BE2C (cell line): ENCODE results near the gene FN1.
A peak's percentile ranks its signal among the peaks of the same experiment; 100 is the strongest.
"Not testable (repeated sequence)": the region's sequence is repeated elsewhere in the genome, so short reads cannot be mapped to it uniquely, and the experiment has no call there.

ENCODE experiments used
- DNase-seq: peaks from one replicate; pipeline ENCODE4 v3.0.0-alpha.2; 2020
- H3K27me3 ChIP-seq: fragments of 250-450 bp; sonication (Bioruptor Pico); 2 replicates; pipeline ENCODE4 v1.5.1; 2020; ENCODE audit warnings: mild to moderate bottlenecking
- H3K36me3 ChIP-seq: fragments of 250-450 bp; sonication (Bioruptor Pico); 2 replicates; pipeline ENCODE4 v1.5.1; 2020; ENCODE audit warnings: mild to moderate bottlenecking
- H3K4me1 ChIP-seq: fragments of 250-450 bp; sonication (Bioruptor Pico); 2 replicates; pipeline ENCODE4 v1.5.1; 2020
- H3K4me3 ChIP-seq: 2 replicates; pipeline ENCODE4 v1.5.1; 2011; ENCODE audit warnings: low read depth, low read length
- H3K9me3 ChIP-seq: fragments of 250-450 bp; sonication (Bioruptor Pico); 2 replicates; pipeline ENCODE4 v1.5.1; 2020
- CTCF ChIP-seq: IDR thresholded peaks from 2 replicates; pipeline ENCODE4 v1.5.1; 2012; ENCODE audit warnings: mild to moderate bottlenecking, low read depth, low read length

FN1 gene

DNA sequence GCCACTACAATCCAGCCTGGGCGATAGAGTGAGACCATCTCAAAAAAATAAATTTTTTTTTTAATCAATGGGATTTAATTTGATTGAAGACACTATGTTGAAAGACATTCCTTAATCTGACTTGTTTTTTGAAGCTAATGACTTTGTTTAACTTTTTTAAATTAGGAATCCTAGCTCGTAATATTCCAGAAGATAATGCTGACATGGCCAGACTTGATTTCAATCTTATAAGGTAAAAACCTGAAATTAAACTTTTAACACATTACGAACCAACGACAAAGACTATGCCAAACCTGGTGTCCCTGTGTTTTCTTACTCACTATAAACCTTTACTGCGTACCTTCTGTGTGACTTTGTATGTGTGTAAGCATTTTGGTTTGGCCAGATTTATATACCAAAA is 116.4 kb downstream of the FN1 start:
- Histone ChIP-seq H3K27me3 (no peaks in the 10 kb centered on the region; the same call in 1 of the 2 replicates), H3K9me3 (no peaks in the 10 kb centered on the region), H3K4me3 (no peak overlapping the region), H3K36me3 (peaks cover 77% of the 10 kb centered on the region), H3K4me1 (no peaks in the 10 kb centered on the region)
- no peak for TF ChIP-seq CTCF
- no peak for DNase-seq

DNA sequence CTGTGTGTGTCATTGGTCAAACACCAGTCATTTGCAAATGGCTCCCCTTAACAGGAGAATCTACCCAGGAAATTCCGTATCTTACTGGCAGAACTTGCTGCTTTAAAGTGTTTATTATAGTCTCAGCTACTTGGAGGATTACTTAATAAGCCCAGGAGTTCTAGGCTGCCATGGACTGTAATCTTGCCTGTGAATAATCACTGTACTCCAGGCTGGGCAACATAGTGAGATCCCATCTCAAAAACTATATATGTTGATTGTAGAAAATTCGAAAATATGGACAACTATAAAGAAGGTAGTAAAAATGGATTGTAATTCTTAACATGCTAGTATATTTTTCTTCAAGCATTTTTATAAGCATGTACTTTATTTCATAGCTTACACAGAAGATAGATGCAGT is 119.5 kb downstream of the FN1 start:
- no peaks in the 10 kb centered on the region for H3K4me1 ChIP-seq
- no peak overlapping the region for H3K4me3 ChIP-seq
- H3K9me3 ChIP-seq, result no peaks in the 10 kb centered on the region
- H3K27me3 ChIP-seq, result no peaks in the 10 kb centered on the region; the same call in 1 of the 2 replicates
- peaks cover 67% of the 10 kb centered on the region for H3K36me3 ChIP-seq
- TF ChIP-seq CTCF, result no peak
- DNase-seq, result no peak

DNA sequence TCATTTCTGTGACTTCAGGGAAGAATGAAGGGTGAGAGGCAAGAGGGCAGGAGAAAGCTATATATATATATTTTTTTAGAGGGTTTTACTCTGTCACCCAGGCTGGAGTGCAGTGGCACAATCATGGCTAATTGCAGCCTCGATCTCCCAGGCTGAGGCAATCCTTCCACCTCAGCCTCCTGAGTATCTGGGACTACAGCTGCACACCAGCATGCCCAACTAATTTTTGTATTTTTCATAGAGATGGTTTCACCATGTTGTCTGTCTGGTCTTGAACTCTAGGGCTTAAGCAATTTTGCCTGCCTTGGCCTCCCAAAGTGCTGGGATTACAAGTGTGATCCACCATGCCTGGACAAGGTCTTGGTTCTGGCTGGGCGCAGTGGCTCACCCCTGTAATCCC is 120.6 kb downstream of the FN1 start:
- no peaks in the 10 kb centered on the region for H3K4me1 ChIP-seq
- no peak for TF ChIP-seq CTCF
- no peak overlapping the region for H3K4me3 ChIP-seq
- no peaks in the 10 kb centered on the region; the same call in 1 of the 2 replicates for H3K27me3 ChIP-seq
- DNase-seq, result no peak
- H3K9me3 ChIP-seq, result no peaks in the 10 kb centered on the region
- peaks cover 56% of the 10 kb centered on the region for H3K36me3 ChIP-seq

DNA sequence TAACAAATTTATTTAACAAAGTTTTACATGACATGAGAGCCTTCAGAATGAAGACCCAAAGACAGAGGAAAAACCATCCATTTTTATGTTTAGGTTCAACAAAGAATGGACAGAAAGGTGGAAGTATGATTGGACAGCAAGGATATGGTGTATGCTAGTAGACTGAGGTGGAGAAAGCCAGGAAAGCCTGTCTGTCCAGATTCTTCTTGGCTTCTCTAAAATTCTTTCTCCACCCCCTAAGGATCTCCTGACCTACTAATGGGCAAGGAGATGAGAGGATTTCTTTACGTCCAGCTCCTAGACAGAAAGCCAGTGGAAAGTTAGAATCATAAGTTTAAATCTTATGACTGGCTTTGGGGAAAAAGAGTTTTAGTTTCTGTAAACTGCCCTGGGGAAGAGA is 121.0 kb downstream of the FN1 start:
- Histone ChIP-seq H3K4me1 (no peaks in the 10 kb centered on the region), H3K4me3 (no peak overlapping the region), H3K36me3 (peaks cover 52% of the 10 kb centered on the region), H3K9me3 (no peaks in the 10 kb centered on the region), H3K27me3 (no peaks in the 10 kb centered on the region; the same call in 1 of the 2 replicates)
- no peak for DNase-seq
- no peak for TF ChIP-seq CTCF

DNA sequence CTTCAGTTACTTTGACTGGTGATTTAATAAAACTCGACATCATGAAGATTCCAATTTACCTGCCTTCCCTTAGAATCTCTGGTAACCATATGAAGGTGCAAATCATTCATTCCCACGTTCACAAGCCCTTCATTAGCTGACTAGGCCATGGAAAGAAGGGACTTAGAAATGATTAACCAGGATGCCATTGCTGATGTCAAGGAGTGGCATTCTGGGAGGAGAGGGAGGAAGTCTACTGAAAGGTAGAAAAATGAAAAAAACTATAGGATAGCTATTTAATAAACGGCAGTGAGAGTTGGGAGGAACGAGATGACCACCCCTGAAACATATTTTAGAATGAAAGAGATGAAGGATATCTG is 122.6 kb downstream of the FN1 start:
- Histone ChIP-seq H3K9me3 (no peaks in the 10 kb centered on the region), H3K36me3 (peaks cover 36% of the 10 kb centered on the region), H3K4me1 (no peaks in the 10 kb centered on the region), H3K4me3 (peak overlapping the region; percentile 82), H3K27me3 (no peaks in the 10 kb centered on the region)
- no peak for DNase-seq
- TF ChIP-seq CTCF, result no peak

DNA sequence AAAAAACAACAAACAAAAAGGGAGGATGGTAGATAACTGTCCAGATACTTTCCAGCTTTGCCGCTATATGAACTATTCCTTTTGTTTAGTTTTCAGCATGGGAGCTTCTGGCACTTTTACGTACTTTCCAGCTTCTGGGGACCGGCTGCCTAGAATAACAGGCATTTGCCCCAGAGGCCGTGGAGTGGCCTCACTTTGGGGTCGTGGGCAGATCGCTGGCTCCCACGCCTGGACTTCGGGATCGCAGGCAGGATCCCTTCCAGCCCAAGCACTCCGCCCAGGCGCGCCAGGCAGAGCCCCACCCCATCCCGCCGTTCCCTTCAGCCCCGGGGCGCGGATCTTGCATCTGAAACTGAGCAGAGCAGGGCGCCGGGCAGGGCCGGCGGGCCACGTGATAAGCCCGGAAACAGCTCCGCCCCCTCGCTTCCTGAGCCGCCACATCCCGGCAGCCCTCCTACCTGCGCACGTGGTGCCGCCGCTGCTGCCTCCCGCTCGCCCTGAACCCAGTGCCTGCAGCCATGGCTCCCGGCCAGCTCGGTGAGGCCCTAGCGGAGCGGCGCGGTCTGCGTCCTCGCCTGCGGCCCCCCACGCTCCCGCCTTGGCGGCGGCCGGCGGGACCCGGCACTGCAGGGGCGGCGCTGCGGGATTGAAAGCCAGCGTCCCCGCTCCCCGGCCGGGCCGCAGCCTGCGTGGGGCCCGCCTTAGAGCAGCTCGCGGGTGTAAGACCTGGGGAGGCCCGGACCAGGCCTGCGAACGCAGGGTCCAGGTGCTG is 124.1 kb downstream of the FN1 start, which contains the start of gene ATIC:
TSS of gene ATIC (plus strand) at position 435 of the 772 bp plus-strand sequence. CDS start at position 519, 84 bp downstream.
- no peak for TF ChIP-seq CTCF
- no peaks in the 10 kb centered on the region for H3K4me1 ChIP-seq
- DNase-seq, result peak; percentile 98
- H3K36me3 ChIP-seq, result peaks cover 23% of the 10 kb centered on the region
- H3K9me3 ChIP-seq, result no peaks in the 10 kb centered on the region
- H3K27me3 ChIP-seq, result no peaks in the 10 kb centered on the region
- peak within 1 kb of the TSS; percentile 82 for H3K4me3 ChIP-seq

GRCh38 chr2:215311259-215311624 is 124.6 kb downstream of the FN1 start:
- H3K36me3 ChIP-seq, result peaks cover 19% of the 10 kb centered on the region
- DNase-seq, H3K9me3 ChIP-seq, H3K4me1 ChIP-seq, H3K27me3 ChIP-seq: not testable (repeated sequence)
- peak overlapping the region; percentile 82 for H3K4me3 ChIP-seq
